Calu3 (cell line): ENCODE results near the gene SGCA. TPM values are rescaled to one million over a fixed set of nuclear protein-coding genes. Genes with fewer than 3 reads are reported as not detected.

ENCODE experiments used
- BruUV-seq: library from RNA; stranded (reverse); fragments of 400-500 nt; replicated peaks from 2 replicates; lab custom pipeline; 2021; lab: Mats Ljungman, UMichigan
- CTCF ChIA-PET: fragments of 300-600 bp; sonication (Branson Sonifier 250); formaldehyde crosslinking; loops from one replicate; lab custom pipeline; 2022; ENCODE audit warnings: antibody characterized with exemption; lab: Charles Lee
- DNase-seq: peaks from one replicate; pipeline ENCODE4 v3.0.0; 2022
- H3K27ac Mint-ChIP-seq: one replicate; pipeline ENCODE4 v1.8.0; 2022; ENCODE audit warnings: mixed read lengths; ENCODE audit not compliant: unreplicated experiment
- H3K27me3 Mint-ChIP-seq: one replicate; pipeline ENCODE4 v1.8.0; 2022; ENCODE audit warnings: mixed read lengths; ENCODE audit not compliant: unreplicated experiment
- H3K36me3 Mint-ChIP-seq: one replicate; pipeline ENCODE4 v1.8.0; 2022; ENCODE audit warnings: mild to moderate bottlenecking, moderate library complexity, mixed read lengths; ENCODE audit not compliant: insufficient read depth, unreplicated experiment
- H3K4me1 Mint-ChIP-seq: one replicate; pipeline ENCODE4 v1.8.0; 2022; ENCODE audit warnings: mild to moderate bottlenecking, low read depth, mixed read lengths; ENCODE audit not compliant: unreplicated experiment
- H3K4me3 Mint-ChIP-seq: one replicate; pipeline ENCODE4 v1.8.0; 2022; ENCODE audit warnings: mild to moderate bottlenecking, low read depth, moderate library complexity, mixed read lengths; ENCODE audit not compliant: unreplicated experiment
- H3K9me3 Mint-ChIP-seq: one replicate; pipeline ENCODE4 v1.8.0; 2022; ENCODE audit warnings: low read depth, mixed read lengths; ENCODE audit not compliant: unreplicated experiment
- intact Hi-C: fragments of 100-400 bp; cut with micrococcal nuclease; formaldehyde crosslinking; loops from one replicate; pipeline ENCODE4 v1.10.0; 2022; ENCODE audit not compliant: unreplicated experiment
- total RNA-seq: library from RNA; stranded (reverse); gene quantifications from 2 replicates; pipeline ENCODE4 v1.2.3, GENCODE V29; 2022
- TF ChIP-seq, protein P1 (sequence below): fragments of 200-600 bp; IDR thresholded peaks from one replicate; pipeline ENCODE4 v1.8.0; 2022; ENCODE audit warnings: antibody characterized with exemption; ENCODE audit not compliant: unreplicated experiment

Gene SGCA
- total RNA-seq, 1 experiment from 2014 or later: not detected

- H3K36me3 Mint-ChIP-seq: no peaks in the 10 kb centered on the region
- no peaks in the 10 kb centered on the region for H3K9me3 Mint-ChIP-seq
- H3K4me3 Mint-ChIP-seq: no peak overlapping the region
- BruUV-seq: no TSS peak
- CTCF ChIA-PET: no interaction called here
- TF ChIP-seq, protein P1, sequence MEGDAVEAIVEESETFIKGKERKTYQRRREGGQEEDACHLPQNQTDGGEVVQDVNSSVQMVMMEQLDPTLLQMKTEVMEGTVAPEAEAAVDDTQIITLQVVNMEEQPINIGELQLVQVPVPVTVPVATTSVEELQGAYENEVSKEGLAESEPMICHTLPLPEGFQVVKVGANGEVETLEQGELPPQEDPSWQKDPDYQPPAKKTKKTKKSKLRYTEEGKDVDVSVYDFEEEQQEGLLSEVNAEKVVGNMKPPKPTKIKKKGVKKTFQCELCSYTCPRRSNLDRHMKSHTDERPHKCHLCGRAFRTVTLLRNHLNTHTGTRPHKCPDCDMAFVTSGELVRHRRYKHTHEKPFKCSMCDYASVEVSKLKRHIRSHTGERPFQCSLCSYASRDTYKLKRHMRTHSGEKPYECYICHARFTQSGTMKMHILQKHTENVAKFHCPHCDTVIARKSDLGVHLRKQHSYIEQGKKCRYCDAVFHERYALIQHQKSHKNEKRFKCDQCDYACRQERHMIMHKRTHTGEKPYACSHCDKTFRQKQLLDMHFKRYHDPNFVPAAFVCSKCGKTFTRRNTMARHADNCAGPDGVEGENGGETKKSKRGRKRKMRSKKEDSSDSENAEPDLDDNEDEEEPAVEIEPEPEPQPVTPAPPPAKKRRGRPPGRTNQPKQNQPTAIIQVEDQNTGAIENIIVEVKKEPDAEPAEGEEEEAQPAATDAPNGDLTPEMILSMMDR: no peak
- intact Hi-C loops: no loop called here
- no peak for DNase-seq
- H3K27ac Mint-ChIP-seq: no peak overlapping the region
- peaks cover 10% of the 10 kb centered on the region for H3K4me1 Mint-ChIP-seq
- H3K27me3 Mint-ChIP-seq: peaks cover 79% of the 10 kb centered on the region
Measured at GRCh38 chr17:50185631-50186471, 20.0 kb downstream of the SGCA start.

DNA sequence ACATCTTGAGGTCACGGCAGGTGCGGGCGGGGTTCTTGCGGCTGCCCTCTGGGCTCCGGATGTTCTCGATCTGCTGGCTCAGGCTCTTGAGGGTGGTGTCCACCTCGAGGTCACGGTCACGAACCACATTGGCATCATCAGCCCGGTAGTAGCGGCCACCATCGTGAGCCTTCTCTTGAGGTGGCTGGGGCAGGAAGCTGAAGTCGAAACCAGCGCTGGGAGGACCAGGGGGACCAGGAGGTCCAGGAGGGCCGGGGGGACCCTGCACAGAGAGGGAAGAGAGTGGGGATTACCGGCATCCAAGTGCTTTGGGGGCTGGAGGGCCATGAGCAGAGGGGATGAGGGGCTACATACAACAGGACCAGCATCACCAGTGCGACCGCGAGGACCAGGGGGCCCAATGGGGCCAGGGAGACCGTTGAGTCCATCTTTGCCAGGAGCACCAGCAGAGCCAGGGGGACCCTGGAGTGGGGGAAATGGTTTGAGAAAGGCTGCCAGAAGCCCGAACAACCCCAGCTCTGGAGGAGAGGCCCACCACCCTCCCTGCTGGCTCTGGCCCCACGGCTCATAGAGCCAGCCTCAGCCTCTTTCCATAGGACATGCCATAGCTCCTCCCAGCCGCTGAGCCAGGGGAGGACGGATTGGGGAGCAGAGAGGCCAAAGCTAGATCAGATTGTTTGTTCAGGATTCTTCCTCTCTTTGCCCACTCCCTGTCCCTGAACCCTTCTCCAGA is 21.0 kb downstream of the SGCA start:
- Mint-ChIP-seq H3K4me1 (peaks cover 10% of the 10 kb centered on the region), H3K9me3 (no peaks in the 10 kb centered on the region), H3K27me3 (peaks cover 78% of the 10 kb centered on the region), H3K36me3 (no peaks in the 10 kb centered on the region), H3K4me3 (no peak overlapping the region), H3K27ac (no peak overlapping the region)
- TF ChIP-seq, protein P1: no peak
- no peak for DNase-seq
- intact Hi-C loops: no loop called here
- BruUV-seq: no TSS peak
- CTCF ChIA-PET: interaction anchor here (0.5 kb wide), 1 partner anchor 40 kb away, joined by 3 read pairs; no protein-coding TSS in a partner anchor

- H3K27me3 Mint-ChIP-seq: peaks cover 77% of the 10 kb centered on the region
- intact Hi-C loops: no loop called here
- H3K4me3 Mint-ChIP-seq: no peak overlapping the region
- H3K27ac Mint-ChIP-seq: no peak overlapping the region
- peaks cover 10% of the 10 kb centered on the region for H3K4me1 Mint-ChIP-seq
- no TSS peak for BruUV-seq
- no peak for DNase-seq
- TF ChIP-seq, protein P1: no peak
- no peaks in the 10 kb centered on the region for H3K9me3 Mint-ChIP-seq
- H3K36me3 Mint-ChIP-seq: no peaks in the 10 kb centered on the region
- CTCF ChIA-PET: interaction anchor here (0.5 kb wide), 1 partner anchor 40 kb away, joined by 3 read pairs; no protein-coding TSS in a partner anchor
Measured at GRCh38 chr17:50187394-50187725, 21.6 kb downstream of the SGCA start.

DNA sequence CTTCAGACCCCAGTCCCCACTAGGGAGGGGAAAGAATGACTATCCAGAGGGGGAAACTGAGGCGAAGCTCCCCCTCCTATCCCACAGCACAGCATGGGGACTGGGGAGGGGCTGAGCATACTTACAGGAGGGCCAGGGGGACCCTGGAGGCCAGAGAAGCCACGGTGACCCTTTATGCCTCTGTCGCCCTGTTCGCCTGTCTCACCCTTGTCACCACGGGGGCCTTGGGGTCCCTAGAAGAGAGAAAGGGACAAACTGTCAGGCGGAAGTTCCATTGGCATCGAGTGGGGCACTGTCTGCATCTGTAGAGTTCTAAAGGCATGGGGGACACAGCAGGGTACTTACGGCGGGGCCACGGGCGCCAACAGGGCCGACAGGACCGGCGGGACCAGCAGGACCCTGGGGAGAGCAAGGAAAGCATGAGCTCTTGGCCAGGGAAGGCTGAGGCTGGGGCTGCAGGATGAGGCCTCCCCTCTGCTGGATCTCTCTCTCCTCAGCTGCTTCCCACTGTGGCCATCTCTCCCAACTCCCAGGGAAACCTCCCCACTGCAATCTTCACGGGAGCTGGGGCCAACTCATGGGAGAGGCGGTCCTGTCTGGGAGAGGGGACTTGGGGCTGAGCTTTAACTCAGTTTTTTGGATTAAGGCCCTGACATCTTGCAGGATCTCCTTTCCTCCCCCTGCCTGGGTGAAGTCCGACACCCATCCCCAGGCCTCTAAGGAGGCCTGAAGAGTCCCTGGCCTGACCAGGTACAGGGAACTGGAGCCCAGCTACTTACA is 22.1 kb downstream of the SGCA start:
- CTCF ChIA-PET: interaction anchor here (0.5 kb wide), 1 partner anchor 41 kb away, joined by 3 read pairs; no protein-coding TSS in a partner anchor
- peaks cover 77% of the 10 kb centered on the region for H3K27me3 Mint-ChIP-seq

More for the DNA sequence above, 22.1 kb downstream of the SGCA start:
- Mint-ChIP-seq H3K9me3 (no peaks in the 10 kb centered on the region), H3K4me3 (no peak overlapping the region), H3K27ac (no peak overlapping the region), H3K4me1 (peaks cover 10% of the 10 kb centered on the region), H3K36me3 (no peaks in the 10 kb centered on the region)
- intact Hi-C loops: no loop called here
- DNase-seq: no peak
- TF ChIP-seq, protein P1: no peak
- no TSS peak for BruUV-seq
